ENCODE results near the gene PTEN. TPM values are rescaled to one million over a fixed set of nuclear protein-coding genes. Genes with fewer than 3 reads are reported as not detected.

PTEN gene
- total RNA-seq: 218 TPM

DNA sequence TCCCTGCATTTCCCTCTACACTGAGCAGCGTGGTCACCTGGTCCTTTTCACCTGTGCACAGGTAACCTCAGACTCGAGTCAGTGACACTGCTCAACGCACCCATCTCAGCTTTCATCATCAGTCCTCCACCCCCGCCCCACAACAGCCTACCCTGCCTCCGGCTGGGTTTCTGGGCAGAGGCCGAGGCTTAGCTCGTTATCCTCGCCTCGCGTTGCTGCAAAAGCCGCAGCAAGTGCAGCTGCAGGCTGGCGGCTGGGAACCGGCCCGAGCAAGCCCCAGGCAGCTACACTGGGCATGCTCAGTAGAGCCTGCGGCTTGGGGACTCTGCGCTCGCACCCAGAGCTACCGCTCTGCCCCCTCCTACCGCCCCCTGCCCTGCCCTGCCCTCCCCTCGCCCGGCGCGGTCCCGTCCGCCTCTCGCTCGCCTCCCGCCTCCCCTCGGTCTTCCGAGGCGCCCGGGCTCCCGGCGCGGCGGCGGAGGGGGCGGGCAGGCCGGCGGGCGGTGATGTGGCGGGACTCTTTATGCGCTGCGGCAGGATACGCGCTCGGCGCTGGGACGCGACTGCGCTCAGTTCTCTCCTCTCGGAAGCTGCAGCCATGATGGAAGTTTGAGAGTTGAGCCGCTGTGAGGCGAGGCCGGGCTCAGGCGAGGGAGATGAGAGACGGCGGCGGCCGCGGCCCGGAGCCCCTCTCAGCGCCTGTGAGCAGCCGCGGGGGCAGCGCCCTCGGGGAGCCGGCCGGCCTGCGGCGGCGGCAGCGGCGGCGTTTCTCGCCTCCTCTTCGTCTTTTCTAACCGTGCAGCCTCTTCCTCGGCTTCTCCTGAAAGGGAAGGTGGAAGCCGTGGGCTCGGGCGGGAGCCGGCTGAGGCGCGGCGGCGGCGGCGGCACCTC, at the start of gene PTEN, which contains the start of gene KLLN:
Gene PTEN (plus strand): TSS at position 573 of the 891 bp plus-strand sequence. CDS start 845 bp downstream, outside the sequence.
Gene KLLN (minus strand): TSS at position 481 of the 891 bp plus-strand sequence. CDS start 1,046 bp downstream, outside the sequence.

DNA sequence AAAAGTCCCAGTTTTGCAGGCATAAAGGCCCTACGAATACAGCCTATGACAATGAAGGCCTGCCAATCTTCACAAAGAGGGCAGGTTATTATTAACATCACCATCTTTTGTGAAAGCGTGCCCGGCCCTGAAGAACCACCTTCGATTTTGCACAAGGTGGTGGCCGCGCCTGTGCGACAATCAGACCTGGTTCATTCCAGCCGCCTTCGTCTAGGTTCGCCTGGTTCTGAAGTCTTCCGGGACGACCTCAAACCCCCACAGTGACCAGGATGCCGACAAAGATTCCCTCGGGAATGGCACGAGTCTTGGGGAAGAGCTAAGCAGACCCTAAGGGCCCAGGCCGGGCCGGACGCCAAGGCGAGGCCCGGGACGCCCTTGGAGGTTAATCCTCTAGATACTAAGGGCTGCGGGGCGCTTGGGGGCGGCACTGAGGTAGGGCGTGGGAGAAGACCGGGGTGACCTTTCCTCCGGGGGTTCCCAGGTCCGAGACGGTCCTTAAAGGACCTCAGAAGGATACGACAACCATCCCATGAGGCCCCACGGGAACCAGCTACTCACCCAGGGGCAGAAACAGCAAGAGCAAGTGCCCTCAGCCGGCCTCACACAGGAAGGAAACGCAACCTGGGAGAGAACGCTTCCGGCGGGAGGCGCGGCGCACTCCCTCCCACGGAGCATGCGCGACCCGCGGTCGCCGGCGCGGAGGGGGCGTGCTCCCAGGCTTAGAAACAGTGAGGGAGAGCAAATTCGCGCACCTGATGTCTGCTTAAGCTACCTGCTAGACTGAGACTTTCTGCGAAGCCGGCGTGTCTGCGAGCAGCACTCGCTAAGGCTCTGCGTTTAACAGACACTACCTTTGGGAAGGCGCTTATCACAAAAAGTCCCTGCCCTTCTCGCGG, 45.6 kb upstream of the PTEN start, which contains the start of gene ATAD1:
Gene ATAD1 (minus strand): TSS at position 618 of the 896 bp plus-strand sequence. CDS start 3,627 bp downstream, outside the sequence.

Other genes starting within 250 kb of the PTEN start
- gene PAPSS2, start 203.7 kb upstream of the PTEN start, total RNA-seq: 15.2 TPM
- gene ATAD1, start 45.4 kb upstream of the PTEN start, total RNA-seq: 69.4 TPM
- gene KLLN, start 92 bp upstream of the PTEN start, total RNA-seq: 0.55 TPM